Adipocyte (in vitro differentiated cells): ENCODE results near the gene UGT1A5.

Source experiments
- DNase-seq: peaks from one replicate; pipeline ENCODE4 v3.0.0-alpha.2; 2015; ENCODE audit warnings: low read depth
- H3K27me3 ChIP-seq: replicated peaks from 2 replicates; pipeline ENCODE4 v1.7.0; 2013; ENCODE audit warnings: mild to moderate bottlenecking, low read length, moderate library complexity; ENCODE audit not compliant: control insufficient read depth, insufficient read depth
- H3K36me3 ChIP-seq: 2 replicates; pipeline ENCODE4 v1.7.0; 2013; ENCODE audit warnings: low read length, mild to moderate bottlenecking, moderate library complexity; ENCODE audit not compliant: control insufficient read depth, insufficient read depth, severe bottlenecking
- H3K4me1 ChIP-seq: 2 replicates; pipeline ENCODE4 v1.7.0; 2013; ENCODE audit warnings: mild to moderate bottlenecking, low read length, moderate library complexity; ENCODE audit not compliant: control insufficient read depth, insufficient read depth
- H3K4me3 ChIP-seq: 2 replicates; pipeline ENCODE4 v1.7.0; 2013; ENCODE audit warnings: mild to moderate bottlenecking, low read length, moderate library complexity
- H3K9ac ChIP-seq: 2 replicates; pipeline ENCODE4 v1.7.0; 2013; ENCODE audit warnings: mild to moderate bottlenecking, low read length, moderate library complexity
- H3K9me3 ChIP-seq: 2 replicates; pipeline ENCODE4 v1.7.0; 2013; ENCODE audit warnings: mild to moderate bottlenecking, low read length, moderate library complexity; ENCODE audit not compliant: control insufficient read depth

UGT1A5 gene

DNA sequence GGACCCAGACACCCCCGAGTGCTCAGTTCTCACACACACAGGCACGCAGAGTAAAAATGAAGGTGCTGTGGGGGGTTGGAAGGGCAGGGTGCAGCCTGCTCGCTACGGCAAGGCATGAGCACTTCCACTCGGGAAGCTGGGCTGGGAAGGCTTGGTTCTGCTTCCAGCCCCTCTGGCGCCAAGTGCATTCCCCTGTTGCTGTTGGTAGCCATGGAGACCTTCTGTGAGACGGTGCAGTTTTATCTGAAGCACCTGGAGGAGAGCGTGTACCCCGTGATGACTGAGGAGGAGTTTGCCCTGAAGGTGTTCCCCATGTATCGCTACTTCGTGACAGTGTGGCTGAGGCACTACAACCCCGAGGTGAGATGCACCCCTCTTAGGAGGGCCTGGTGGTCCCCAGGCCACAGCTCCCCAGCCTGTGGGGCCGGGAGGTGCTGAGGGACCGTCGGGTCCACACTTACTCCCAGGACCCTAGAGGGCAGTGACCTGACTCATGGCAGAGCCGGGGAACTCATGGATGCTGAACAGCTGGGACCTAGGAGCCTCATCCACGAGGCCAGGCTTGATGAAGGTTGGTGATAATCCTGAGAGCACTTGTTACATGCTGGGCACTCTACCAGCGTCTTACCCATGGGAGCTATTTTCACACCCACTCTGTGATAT, 80.9 kb downstream of the UGT1A5 start:
- DNase-seq: no peak
- H3K9me3 ChIP-seq: no peaks in the 10 kb centered on the region
- no peaks in the 10 kb centered on the region for H3K4me1 ChIP-seq
- H3K9ac ChIP-seq: no peak overlapping the region
- H3K27me3 ChIP-seq: peaks cover 16% of the 10 kb centered on the region
- no peak overlapping the region for H3K4me3 ChIP-seq
- H3K36me3 ChIP-seq: no peaks in the 10 kb centered on the region

DNA sequence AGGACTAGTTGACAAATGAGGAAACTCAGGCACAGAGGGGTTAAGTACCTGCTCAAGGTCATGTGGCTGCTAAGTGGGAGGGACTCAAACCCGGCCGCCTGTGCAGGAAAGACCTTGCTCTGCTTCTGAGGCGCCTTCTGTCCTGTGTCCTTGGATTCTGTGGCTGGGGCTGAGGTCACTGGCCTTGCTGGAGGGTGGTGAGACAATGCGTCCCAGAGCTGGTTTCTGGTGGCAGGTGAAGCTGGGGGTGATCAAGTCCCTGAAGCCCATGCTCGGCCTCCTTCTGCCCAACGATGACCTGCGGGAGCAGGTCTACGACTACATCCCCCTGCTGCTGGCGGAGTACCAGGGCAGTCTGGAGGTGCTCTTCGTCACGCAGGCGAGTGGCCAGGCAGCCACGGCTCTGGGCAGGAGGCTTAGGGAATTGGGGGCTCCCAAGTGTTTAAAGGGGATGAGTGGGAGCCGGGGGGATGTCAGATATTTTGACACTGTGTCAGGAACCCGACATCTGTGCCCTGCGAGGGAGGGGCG, 81.5 kb downstream of the UGT1A5 start:
- Histone ChIP-seq H3K9me3 (no peaks in the 10 kb centered on the region), H3K9ac (no peak overlapping the region), H3K36me3 (no peaks in the 10 kb centered on the region), H3K4me3 (no peak overlapping the region), H3K4me1 (no peaks in the 10 kb centered on the region), H3K27me3 (peaks cover 22% of the 10 kb centered on the region)
- DNase-seq: no peak

DNA sequence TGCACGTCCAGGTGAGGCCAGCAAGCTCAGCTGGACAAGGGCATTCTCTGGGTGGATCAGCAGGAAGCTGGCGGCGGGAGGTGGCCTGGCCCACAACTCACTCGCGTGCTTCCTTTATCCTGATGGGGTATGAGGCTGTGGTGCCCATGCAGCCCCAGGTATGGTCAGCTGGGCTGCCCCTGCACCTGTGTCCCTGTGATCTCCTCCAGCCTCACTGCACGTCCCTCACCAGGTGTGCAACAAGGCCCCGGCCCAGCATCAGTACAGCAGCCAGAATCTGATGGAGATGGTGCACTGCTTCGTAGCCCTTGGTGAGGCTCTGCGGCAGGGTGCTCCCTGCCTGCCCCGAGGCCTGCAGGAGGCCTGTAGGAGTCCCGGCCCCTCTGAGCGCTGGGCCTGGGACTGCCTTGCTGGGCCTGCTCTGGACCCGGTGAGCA, 83.0 kb downstream of the UGT1A5 start:
- Histone ChIP-seq H3K27me3 (peaks cover 27% of the 10 kb centered on the region), H3K9ac (no peak overlapping the region), H3K9me3 (no peaks in the 10 kb centered on the region), H3K4me1 (no peaks in the 10 kb centered on the region), H3K4me3 (no peak overlapping the region), H3K36me3 (no peaks in the 10 kb centered on the region)
- DNase-seq: no peak

DNA sequence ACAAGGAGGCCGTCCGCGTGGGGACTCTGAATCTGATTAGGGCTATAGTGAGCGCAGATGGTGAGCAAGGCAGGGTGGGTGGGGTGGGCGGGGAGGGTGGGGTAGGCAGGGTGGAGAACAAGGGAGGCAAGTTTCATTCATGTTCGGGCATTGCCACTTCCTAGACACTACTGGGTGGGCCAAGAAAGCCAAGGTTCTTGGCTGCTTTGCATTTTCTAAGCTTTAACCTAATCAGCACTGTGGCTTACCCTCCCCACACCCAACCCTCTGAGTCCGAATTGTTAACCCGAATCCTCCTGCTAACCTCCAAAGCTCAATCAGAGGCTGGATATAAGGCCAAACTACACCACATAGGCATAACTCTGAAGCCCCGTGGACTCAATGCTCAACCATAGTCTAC, 83.5 kb downstream of the UGT1A5 start:
- H3K9me3 ChIP-seq: no peaks in the 10 kb centered on the region
- DNase-seq: no peak
- no peak overlapping the region for H3K4me3 ChIP-seq
- H3K27me3 ChIP-seq: peaks cover 27% of the 10 kb centered on the region
- no peak overlapping the region for H3K9ac ChIP-seq
- H3K4me1 ChIP-seq: no peaks in the 10 kb centered on the region
- no peaks in the 10 kb centered on the region for H3K36me3 ChIP-seq

GRCh38 chr2:233798335-233799086, 85.8 kb downstream of the UGT1A5 start:
- DNase-seq: no peak
- no peaks in the 10 kb centered on the region for H3K36me3 ChIP-seq
- no peak overlapping the region for H3K9ac ChIP-seq
- no peaks in the 10 kb centered on the region for H3K4me1 ChIP-seq
- no peak overlapping the region for H3K4me3 ChIP-seq
- peaks cover 32% of the 10 kb centered on the region for H3K27me3 ChIP-seq
- H3K9me3 ChIP-seq: no peaks in the 10 kb centered on the region

GRCh38 chr2:233799087-233799665, 86.5 kb downstream of the UGT1A5 start:
- Histone ChIP-seq H3K4me1 (no peaks in the 10 kb centered on the region), H3K4me3 (no peak overlapping the region), H3K9ac (no peak overlapping the region), H3K36me3 (no peaks in the 10 kb centered on the region), H3K9me3 (no peaks in the 10 kb centered on the region), H3K27me3 (peaks cover 32% of the 10 kb centered on the region)
- DNase-seq: no peak

DNA sequence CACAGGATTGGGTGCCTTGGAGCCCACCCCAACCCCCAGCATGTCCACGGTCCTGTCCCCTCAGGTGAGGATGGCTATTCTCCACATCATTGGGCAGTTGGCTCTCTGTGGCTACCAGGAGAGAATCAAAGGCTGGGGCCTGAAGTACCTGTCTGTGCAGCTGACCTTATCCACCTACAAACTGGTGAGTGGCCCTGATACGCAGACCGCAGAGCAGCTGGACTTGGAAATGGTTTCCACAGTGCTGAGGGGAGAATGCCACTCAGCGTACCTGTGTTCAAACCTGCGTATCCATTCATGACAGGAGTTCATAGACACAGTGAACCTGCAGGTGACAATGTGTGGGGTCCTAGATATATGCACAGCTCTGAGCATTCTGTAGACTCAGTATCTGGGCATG, 87.0 kb downstream of the UGT1A5 start:
- Histone ChIP-seq H3K27me3 (peaks cover 32% of the 10 kb centered on the region), H3K4me3 (no peak overlapping the region), H3K9me3 (no peaks in the 10 kb centered on the region), H3K4me1 (no peaks in the 10 kb centered on the region), H3K9ac (no peak overlapping the region), H3K36me3 (no peaks in the 10 kb centered on the region)
- no peak for DNase-seq

- DNase-seq: no peak
- Histone ChIP-seq H3K36me3 (no peaks in the 10 kb centered on the region), H3K4me3 (no peak overlapping the region), H3K27me3 (peaks cover 32% of the 10 kb centered on the region), H3K4me1 (no peaks in the 10 kb centered on the region), H3K9ac (no peak overlapping the region), H3K9me3 (no peaks in the 10 kb centered on the region)
Measured at GRCh38 chr2:233800208-233800607, 87.5 kb downstream of the UGT1A5 start.

DNA sequence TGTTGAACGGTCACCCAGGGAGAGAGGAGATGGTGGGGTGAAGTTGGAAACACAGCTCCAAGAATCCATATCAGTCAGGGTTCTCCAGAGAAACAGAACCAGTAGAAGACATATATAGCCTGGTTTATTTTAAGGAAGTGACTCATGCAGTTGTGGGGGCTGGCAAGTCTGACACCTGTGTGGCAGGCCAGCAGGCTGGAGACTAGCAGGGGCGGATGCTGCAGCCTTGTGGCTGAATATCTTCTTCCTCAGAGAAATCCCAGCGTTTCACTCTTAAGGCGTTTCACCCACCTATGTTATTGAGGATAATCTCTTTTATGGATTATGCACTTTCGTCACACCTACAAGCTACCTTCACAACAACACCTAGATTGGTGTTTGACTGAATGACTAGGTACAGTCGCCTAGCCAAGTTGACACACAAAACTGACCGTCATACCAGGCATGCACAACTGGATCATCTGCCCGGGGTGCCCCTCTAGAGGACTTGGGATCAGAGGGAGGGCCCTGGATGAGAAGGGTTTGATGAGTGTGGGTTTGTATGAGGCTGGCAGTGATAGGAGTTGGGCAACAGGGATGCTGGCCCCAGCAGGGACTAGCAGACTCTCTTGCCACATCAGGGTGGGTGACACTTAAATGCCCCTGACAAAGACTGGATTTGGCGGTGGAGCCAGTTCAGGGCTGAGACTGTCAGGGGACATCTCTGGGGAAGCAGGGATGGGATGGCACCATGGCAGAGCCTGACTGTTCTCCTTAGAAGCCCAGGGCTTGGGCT, 88.8 kb downstream of the UGT1A5 start:
- Histone ChIP-seq H3K27me3 (peaks cover 32% of the 10 kb centered on the region), H3K4me1 (no peaks in the 10 kb centered on the region), H3K9me3 (peaks cover 4% of the 10 kb centered on the region), H3K36me3 (no peaks in the 10 kb centered on the region), H3K4me3 (no peak overlapping the region), H3K9ac (no peak overlapping the region)
- no peak for DNase-seq

GRCh38 chr2:233802132-233802815, 89.6 kb downstream of the UGT1A5 start:
- Histone ChIP-seq H3K36me3 (no peaks in the 10 kb centered on the region), H3K9ac (no peak overlapping the region), H3K9me3 (peaks cover 4% of the 10 kb centered on the region), H3K4me1 (no peaks in the 10 kb centered on the region), H3K27me3 (peaks cover 32% of the 10 kb centered on the region), H3K4me3 (no peak overlapping the region)
- no peak for DNase-seq
